Smooth muscle cell (in vitro differentiated cells): Measurements from ENCODE around the gene UBR3. TPM values are rescaled to one million over a fixed set of nuclear protein-coding genes. Genes with fewer than 3 reads are reported as not detected.

Experiments
- DNase-seq: peaks from one replicate; lab custom pipeline; 2025; ENCODE audit not compliant: unreplicated experiment; lab: John Stamatoyannopoulos, UW
- H2AFZ ChIP-seq: fragments of 200-600 bp; sonication (generic); 2 replicates; pipeline ENCODE4 v1.6.0; 2016; ENCODE audit warnings: antibody characterized with exemption, low read depth, mild to moderate bottlenecking
- H3F3A ChIP-seq: fragments of 200-600 bp; sonication (generic); 2 replicates; pipeline ENCODE4 v1.6.0; 2017; ENCODE audit warnings: antibody characterized with exemption, low read depth
- H3K27ac ChIP-seq: fragments of 200-600 bp; sonication (generic); 2 replicates; pipeline ENCODE4 v1.5.1; 2016; ENCODE audit warnings: low read depth, mild to moderate bottlenecking
- H3K27me3 ChIP-seq: fragments of 200-600 bp; sonication (generic); 2 replicates; pipeline ENCODE4 v1.6.1; 2016; ENCODE audit warnings: low read depth, mild to moderate bottlenecking
- H3K36me3 ChIP-seq: fragments of 200-600 bp; sonication (generic); 2 replicates; pipeline ENCODE4 v1.5.1; 2016; ENCODE audit warnings: low read depth
- H3K4me1 ChIP-seq: fragments of 200-600 bp; sonication (generic); 2 replicates; pipeline ENCODE4 v1.5.1; 2016; ENCODE audit warnings: low read depth
- H3K4me2 ChIP-seq: fragments of 200-600 bp; sonication (generic); 2 replicates; pipeline ENCODE4 v1.6.0; 2016; ENCODE audit warnings: mild to moderate bottlenecking
- H3K4me3 ChIP-seq: fragments of 200-600 bp; sonication (generic); 2 replicates; pipeline ENCODE4 v1.5.1; 2016; ENCODE audit warnings: mild to moderate bottlenecking
- H3K79me2 ChIP-seq: fragments of 200-600 bp; sonication (generic); 2 replicates; pipeline ENCODE4 v1.6.0; 2016; ENCODE audit warnings: low read depth, mild to moderate bottlenecking
- H3K9ac ChIP-seq: fragments of 200-600 bp; sonication (generic); 2 replicates; pipeline ENCODE4 v1.6.0; 2016; ENCODE audit warnings: low read depth
- H3K9me3 ChIP-seq: fragments of 200-600 bp; sonication (generic); replicated peaks from 2 replicates; pipeline ENCODE4 v1.5.1; 2016; ENCODE audit warnings: low read depth
- H4K20me1 ChIP-seq: fragments of 200-600 bp; sonication (generic); 2 replicates; pipeline ENCODE4 v1.6.0; 2016; ENCODE audit warnings: low read depth
- WGBS: methylation state at CpG from one replicate; pipeline ENCODE4 v1.1.7; 2016; ENCODE audit warnings: low lambda C conversion rate; 5-methylcytosine and 5-hydroxymethylcytosine counted together
- polyA plus RNA-seq: library from polyadenylated mRNA; unstranded; fragments of >200 nt; fragmentation: Nextera tagmentation; extraction: Ambion mirVana; gene quantifications from 2 replicates; pipeline ENCODE4 v1.2.1, GENCODE V29; 2016
- total RNA-seq: library from RNA; depleted of rRNA; stranded (reverse); fragments of >200 nt; gene quantifications from 2 replicates; pipeline ENCODE4 v1.2.3, GENCODE V29; 2014
- TF ChIP-seq, protein P1 (sequence below): fragments of 200-600 bp; sonication (generic); IDR thresholded peaks from 2 replicates; pipeline ENCODE4 v1.5.1; 2017; ENCODE audit warnings: borderline replicate concordance, mild to moderate bottlenecking, antibody characterized with exemption; ENCODE audit not compliant: insufficient read depth, poor library complexity, severe bottlenecking

UBR3 gene, protein sequence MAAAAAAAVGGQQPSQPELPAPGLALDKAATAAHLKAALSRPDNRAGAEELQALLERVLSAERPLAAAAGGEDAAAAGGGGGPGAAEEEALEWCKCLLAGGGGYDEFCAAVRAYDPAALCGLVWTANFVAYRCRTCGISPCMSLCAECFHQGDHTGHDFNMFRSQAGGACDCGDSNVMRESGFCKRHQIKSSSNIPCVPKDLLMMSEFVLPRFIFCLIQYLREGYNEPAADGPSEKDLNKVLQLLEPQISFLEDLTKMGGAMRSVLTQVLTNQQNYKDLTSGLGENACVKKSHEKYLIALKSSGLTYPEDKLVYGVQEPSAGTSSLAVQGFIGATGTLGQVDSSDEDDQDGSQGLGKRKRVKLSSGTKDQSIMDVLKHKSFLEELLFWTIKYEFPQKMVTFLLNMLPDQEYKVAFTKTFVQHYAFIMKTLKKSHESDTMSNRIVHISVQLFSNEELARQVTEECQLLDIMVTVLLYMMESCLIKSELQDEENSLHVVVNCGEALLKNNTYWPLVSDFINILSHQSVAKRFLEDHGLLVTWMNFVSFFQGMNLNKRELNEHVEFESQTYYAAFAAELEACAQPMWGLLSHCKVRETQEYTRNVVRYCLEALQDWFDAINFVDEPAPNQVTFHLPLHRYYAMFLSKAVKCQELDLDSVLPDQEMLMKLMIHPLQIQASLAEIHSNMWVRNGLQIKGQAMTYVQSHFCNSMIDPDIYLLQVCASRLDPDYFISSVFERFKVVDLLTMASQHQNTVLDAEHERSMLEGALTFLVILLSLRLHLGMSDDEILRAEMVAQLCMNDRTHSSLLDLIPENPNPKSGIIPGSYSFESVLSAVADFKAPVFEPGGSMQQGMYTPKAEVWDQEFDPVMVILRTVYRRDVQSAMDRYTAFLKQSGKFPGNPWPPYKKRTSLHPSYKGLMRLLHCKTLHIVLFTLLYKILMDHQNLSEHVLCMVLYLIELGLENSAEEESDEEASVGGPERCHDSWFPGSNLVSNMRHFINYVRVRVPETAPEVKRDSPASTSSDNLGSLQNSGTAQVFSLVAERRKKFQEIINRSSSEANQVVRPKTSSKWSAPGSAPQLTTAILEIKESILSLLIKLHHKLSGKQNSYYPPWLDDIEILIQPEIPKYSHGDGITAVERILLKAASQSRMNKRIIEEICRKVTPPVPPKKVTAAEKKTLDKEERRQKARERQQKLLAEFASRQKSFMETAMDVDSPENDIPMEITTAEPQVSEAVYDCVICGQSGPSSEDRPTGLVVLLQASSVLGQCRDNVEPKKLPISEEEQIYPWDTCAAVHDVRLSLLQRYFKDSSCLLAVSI (N-terminal part only)
- total RNA-seq, result 28.5 and 35.1 TPM in 2 replicates
- polyA plus RNA-seq, result 7.0 and 7.6 TPM in 2 replicates

GRCh38 chr2:169827272-169828140, at the start of gene UBR3:
Gene UBR3 (plus strand): TSS chr2:169827454. CDS start chr2:169827508, 54 bp downstream.
- no peaks in the 10 kb centered on the region for H3K36me3 ChIP-seq
- no peaks in the 10 kb centered on the region for H3F3A ChIP-seq
- H3K79me2 ChIP-seq, result peaks cover 62% of the 10 kb centered on the region
- H3K27me3 ChIP-seq, result no peaks in the 10 kb centered on the region
- TF ChIP-seq, protein P1, sequence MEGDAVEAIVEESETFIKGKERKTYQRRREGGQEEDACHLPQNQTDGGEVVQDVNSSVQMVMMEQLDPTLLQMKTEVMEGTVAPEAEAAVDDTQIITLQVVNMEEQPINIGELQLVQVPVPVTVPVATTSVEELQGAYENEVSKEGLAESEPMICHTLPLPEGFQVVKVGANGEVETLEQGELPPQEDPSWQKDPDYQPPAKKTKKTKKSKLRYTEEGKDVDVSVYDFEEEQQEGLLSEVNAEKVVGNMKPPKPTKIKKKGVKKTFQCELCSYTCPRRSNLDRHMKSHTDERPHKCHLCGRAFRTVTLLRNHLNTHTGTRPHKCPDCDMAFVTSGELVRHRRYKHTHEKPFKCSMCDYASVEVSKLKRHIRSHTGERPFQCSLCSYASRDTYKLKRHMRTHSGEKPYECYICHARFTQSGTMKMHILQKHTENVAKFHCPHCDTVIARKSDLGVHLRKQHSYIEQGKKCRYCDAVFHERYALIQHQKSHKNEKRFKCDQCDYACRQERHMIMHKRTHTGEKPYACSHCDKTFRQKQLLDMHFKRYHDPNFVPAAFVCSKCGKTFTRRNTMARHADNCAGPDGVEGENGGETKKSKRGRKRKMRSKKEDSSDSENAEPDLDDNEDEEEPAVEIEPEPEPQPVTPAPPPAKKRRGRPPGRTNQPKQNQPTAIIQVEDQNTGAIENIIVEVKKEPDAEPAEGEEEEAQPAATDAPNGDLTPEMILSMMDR, result no peak
- H4K20me1 ChIP-seq, result peaks cover 49% of the 10 kb centered on the region
- peak; percentile 76 for DNase-seq
- H3K4me3 ChIP-seq, result peak within 1 kb of the TSS; percentile 86
- H3K4me2 ChIP-seq, result peak within 1 kb of the TSS; percentile 93
- H3K9ac ChIP-seq, result peak within 1 kb of the TSS; percentile 81
- H3K27ac ChIP-seq, result peak within 1 kb of the TSS; percentile 64
- WGBS, result under 1% methylated on average over 65 of the region's 104 CpGs
- H3K4me1 ChIP-seq, result peaks cover 19% of the 10 kb centered on the region
- no peaks in the 10 kb centered on the region for H3K9me3 ChIP-seq
- H2AFZ ChIP-seq, result peak within 1 kb of the TSS; percentile 55

DNA sequence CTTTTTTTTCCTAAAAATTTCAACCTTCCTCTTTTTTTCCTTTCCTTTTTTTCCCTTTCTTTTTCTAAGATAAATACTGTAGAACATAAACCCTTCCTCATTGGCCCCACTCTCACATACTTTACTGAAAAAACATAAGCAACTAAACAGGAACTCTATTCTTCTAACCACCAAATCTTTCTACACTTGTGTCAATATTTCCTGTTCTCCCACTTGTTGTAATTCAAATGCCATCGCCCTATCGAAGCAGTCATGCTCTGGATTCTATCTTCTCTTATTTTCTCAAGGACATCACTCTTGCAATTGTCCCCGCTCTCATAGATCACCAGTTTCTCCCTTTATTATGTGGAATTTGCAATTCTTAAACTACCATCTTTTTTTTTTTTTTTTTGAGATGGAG, 48.8 kb upstream of the UBR3 start:
- no peaks in the 10 kb centered on the region for H3K79me2 ChIP-seq
- no peaks in the 10 kb centered on the region for H3K36me3 ChIP-seq
- H3K27me3 ChIP-seq, result no peaks in the 10 kb centered on the region
- no peaks in the 10 kb centered on the region for H3F3A ChIP-seq
- H3K4me1 ChIP-seq, result no peaks in the 10 kb centered on the region
- TF ChIP-seq, protein P1, result no peak
- no peak overlapping the region for H2AFZ ChIP-seq
- no peak overlapping the region for H3K4me2 ChIP-seq
- WGBS, result 96% methylated on average over 3 of the region's 3 CpGs
- no peaks in the 10 kb centered on the region for H4K20me1 ChIP-seq
- H3K9me3 ChIP-seq, result no peaks in the 10 kb centered on the region
- H3K27ac ChIP-seq, result no peak overlapping the region
- no peak overlapping the region for H3K9ac ChIP-seq
- no peak for DNase-seq
- H3K4me3 ChIP-seq, result no peak overlapping the region

DNA sequence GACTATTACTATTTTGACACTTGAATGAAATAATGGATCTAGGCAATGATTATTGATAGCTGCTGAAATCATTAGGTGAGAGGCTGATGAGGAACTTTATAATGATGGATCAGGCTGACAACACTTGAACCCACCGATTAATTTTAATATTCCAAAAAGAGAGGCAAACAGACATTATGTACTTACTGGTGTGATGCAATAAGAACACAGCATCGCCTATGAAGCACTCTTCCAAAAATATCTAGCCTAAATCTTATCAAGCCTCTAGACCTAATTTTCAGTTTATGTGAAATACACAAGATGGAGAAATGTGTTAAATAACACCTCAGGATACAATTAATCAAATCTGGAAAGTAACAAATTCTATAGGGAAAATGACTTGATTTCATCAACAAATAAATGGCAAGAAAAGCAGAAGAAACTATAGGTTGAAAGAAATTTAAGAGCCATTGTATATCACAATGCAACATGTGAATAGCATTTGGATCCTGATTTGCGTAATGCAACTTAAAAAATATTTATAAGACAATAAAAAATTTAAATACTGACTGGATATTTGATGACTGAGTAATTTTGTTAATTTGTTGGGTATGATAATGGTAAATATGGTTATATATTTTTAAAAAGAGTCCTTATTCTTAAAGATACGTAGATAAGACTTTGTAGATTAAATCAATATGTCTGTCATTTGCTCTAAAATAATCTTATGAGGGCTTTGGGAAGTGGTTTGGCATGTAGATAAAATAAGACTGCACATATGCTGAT, 45.8 kb upstream of the UBR3 start:
- no peak overlapping the region for H3K27ac ChIP-seq
- no peak overlapping the region for H3K4me2 ChIP-seq
- H3K27me3 ChIP-seq, result no peaks in the 10 kb centered on the region
- H3K9me3 ChIP-seq, result no peaks in the 10 kb centered on the region
- H3K36me3 ChIP-seq, result no peaks in the 10 kb centered on the region
- H3K4me3 ChIP-seq, result no peak overlapping the region
- H4K20me1 ChIP-seq, result no peaks in the 10 kb centered on the region
- H3K4me1 ChIP-seq, result no peaks in the 10 kb centered on the region
- DNase-seq, result no peak
- TF ChIP-seq, protein P1, result no peak
- no peaks in the 10 kb centered on the region for H3K79me2 ChIP-seq
- 84% methylated on average over 4 of the region's 4 CpGs for WGBS
- H3K9ac ChIP-seq, result no peak overlapping the region
- H2AFZ ChIP-seq, result no peak overlapping the region
- H3F3A ChIP-seq, result no peaks in the 10 kb centered on the region
